BE2C (cell line): ENCODE data around the gene CDH1.
A peak's percentile ranks its signal among the peaks of the same experiment; 100 is the strongest.

Source experiments
- DNase-seq: peaks from one replicate; pipeline ENCODE4 v3.0.0-alpha.2; 2020
- H3K27me3 ChIP-seq: fragments of 250-450 bp; sonication (Bioruptor Pico); 2 replicates; pipeline ENCODE4 v1.5.1; 2020; ENCODE audit warnings: mild to moderate bottlenecking
- H3K36me3 ChIP-seq: fragments of 250-450 bp; sonication (Bioruptor Pico); 2 replicates; pipeline ENCODE4 v1.5.1; 2020; ENCODE audit warnings: mild to moderate bottlenecking
- H3K4me1 ChIP-seq: fragments of 250-450 bp; sonication (Bioruptor Pico); 2 replicates; pipeline ENCODE4 v1.5.1; 2020
- H3K4me3 ChIP-seq: 2 replicates; pipeline ENCODE4 v1.5.1; 2011; ENCODE audit warnings: low read depth, low read length
- H3K9me3 ChIP-seq: fragments of 250-450 bp; sonication (Bioruptor Pico); 2 replicates; pipeline ENCODE4 v1.5.1; 2020
- TF ChIP-seq, protein P1 (sequence below): IDR thresholded peaks from 2 replicates; pipeline ENCODE4 v1.5.1; 2012; ENCODE audit warnings: mild to moderate bottlenecking, low read depth, low read length

The CDH1 gene

DNA sequence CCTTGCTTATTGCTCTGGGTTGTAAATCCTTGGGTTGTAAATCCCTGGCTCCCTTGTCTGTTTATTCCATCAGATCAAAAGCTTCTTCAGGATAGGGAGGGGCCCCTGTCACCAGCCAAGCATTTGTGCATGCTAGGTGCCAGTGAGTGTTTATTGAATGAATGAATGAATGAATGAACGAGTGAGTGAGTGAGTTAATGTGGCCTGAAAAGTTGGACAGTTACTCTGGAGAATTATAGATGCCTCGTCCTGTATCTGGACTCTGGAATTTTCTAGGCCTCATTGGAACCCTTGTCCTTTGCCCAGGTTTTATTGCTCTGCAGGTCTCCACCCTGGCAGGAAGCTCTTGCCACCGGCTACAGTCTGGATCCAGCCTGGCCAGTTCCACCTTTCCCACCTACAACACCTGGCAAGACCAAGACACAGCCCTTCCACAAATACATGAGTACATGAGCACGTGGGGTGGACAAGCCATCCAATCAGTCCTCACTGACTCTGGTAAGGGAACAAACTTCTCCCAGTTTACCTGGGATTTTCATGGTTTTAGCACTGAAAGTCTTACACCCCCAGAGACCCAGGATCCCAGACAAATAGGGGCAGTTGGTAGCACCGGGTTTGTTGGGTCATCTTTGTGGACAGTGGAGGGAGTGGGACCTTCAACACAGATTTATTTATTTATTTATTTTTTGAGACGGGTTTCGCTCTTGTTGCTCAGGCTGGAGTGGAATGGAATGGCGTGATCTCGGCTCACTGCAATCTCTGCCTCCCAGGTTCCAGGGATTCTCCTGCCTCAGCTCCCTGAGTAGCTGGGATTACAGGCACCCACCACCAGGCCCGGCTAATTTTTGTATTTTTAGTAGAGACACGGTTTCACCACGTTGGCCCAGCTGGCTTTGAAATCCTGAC is 14.7 kb upstream of the CDH1 start:
- H3K4me1 ChIP-seq, result no peaks in the 10 kb centered on the region
- H3K36me3 ChIP-seq, result no peaks in the 10 kb centered on the region
- TF ChIP-seq, protein P1, sequence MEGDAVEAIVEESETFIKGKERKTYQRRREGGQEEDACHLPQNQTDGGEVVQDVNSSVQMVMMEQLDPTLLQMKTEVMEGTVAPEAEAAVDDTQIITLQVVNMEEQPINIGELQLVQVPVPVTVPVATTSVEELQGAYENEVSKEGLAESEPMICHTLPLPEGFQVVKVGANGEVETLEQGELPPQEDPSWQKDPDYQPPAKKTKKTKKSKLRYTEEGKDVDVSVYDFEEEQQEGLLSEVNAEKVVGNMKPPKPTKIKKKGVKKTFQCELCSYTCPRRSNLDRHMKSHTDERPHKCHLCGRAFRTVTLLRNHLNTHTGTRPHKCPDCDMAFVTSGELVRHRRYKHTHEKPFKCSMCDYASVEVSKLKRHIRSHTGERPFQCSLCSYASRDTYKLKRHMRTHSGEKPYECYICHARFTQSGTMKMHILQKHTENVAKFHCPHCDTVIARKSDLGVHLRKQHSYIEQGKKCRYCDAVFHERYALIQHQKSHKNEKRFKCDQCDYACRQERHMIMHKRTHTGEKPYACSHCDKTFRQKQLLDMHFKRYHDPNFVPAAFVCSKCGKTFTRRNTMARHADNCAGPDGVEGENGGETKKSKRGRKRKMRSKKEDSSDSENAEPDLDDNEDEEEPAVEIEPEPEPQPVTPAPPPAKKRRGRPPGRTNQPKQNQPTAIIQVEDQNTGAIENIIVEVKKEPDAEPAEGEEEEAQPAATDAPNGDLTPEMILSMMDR, result no peak
- no peak overlapping the region for H3K4me3 ChIP-seq
- H3K27me3 ChIP-seq, result no peaks in the 10 kb centered on the region
- no peaks in the 10 kb centered on the region for H3K9me3 ChIP-seq
- DNase-seq, result no peak

DNA sequence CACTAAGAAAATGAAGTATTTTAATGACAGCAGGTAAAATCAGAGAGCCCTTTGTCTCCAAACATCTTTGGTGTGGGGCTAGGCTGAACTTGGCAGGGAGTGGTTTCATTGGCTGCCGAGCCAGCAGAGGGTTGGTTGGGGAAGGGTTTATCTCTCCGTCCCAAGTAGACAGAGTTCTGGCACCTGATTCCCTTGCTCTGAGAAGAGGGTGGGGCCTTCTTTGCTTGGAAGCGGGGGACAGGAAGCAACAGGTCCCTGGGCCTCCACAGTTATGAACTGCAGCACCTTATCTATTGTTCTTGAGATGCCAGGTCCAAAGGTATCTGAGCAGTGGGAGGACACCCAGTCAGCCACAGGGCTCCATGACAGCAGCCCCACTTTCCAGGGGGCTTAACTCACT is 12.3 kb upstream of the CDH1 start:
- TF ChIP-seq, protein P1, result no peak
- Histone ChIP-seq H3K9me3 (no peaks in the 10 kb centered on the region), H3K36me3 (no peaks in the 10 kb centered on the region), H3K4me3 (no peak overlapping the region), H3K27me3 (no peaks in the 10 kb centered on the region), H3K4me1 (no peaks in the 10 kb centered on the region)
- no peak for DNase-seq

DNA sequence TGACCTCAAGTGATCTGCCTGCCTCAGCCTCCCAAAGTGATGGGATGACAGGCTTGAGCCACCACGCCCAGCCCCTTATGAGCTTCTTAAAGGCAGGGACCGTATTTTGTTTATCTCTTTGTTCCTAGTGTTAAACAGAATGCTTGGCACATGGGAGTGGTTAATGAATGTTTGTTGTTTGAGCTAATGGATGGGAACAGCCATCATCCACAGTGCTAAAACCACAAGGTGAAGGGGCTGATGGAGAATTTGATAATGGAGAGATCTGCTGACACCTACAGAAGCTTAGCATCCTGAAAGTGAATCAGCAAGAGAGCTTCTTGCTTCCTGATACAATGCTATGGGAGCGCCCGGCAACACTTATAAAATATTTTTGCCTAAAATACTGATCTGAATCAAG is 8.6 kb upstream of the CDH1 start:
- DNase-seq, result no peak
- Histone ChIP-seq H3K27me3 (no peaks in the 10 kb centered on the region), H3K4me3 (no peak overlapping the region), H3K36me3 (no peaks in the 10 kb centered on the region), H3K4me1 (no peaks in the 10 kb centered on the region), H3K9me3 (no peaks in the 10 kb centered on the region)
- TF ChIP-seq, protein P1, result no peak

DNA sequence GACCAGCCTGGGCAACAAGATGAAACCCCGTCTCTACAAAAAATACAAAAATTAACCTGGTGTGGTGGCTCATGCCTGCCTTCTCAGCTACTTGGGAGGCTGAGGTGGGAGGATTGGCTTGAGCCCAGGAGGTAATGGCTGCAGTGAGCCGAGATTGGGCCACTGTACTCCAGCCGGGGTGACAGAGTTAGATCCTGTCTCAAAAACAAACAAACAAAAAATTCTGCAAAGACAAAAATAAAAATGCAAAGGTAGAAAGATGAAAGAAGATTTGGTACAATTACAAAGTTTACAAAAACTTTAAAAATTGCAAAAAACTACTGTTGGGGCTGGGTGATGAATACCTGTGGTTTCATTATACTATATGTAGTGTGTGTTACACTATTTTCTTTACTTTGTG is 5.5 kb upstream of the CDH1 start:
- Histone ChIP-seq H3K9me3 (no peaks in the 10 kb centered on the region), H3K4me3 (no peak overlapping the region), H3K36me3 (no peaks in the 10 kb centered on the region), H3K27me3 (peaks cover 4% of the 10 kb centered on the region; the same call in 1 of the 2 replicates), H3K4me1 (no peaks in the 10 kb centered on the region)
- TF ChIP-seq, protein P1, result no peak
- DNase-seq, result no peak

DNA sequence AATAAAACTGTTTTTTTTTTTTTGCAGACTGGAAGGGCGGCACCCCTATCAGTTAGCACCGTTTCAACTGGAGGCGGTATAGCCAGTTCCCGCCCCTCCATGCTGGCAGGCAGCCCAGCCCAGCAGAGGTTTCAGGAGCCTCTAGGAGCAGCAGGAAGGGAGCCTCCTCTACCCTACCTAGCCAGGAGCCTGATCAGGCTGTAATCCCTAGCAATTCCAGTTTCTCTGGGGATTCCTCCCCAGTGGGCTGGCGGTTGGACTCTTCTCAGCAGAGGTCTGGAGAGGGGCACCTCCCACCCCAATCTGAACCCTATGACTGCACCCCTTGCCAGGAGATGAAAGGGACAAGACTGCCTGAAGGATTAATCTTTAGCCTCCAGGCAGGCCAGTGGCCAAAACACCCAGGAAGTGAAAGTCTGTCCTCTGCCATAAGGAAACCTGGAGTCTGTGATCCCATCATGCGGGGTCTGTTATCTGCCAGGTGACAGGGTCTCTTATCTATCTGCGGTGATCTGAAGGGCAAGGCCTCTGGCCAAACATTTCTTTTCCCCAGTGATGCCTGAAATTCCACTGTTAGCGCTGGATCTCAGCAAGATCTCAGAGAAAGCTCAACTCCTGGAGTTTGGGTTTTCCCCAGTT is 4.9 kb upstream of the CDH1 start:
- peaks cover 9% of the 10 kb centered on the region for H3K27me3 ChIP-seq
- no peaks in the 10 kb centered on the region for H3K36me3 ChIP-seq
- no peaks in the 10 kb centered on the region for H3K4me1 ChIP-seq
- TF ChIP-seq, protein P1, result no peak
- no peaks in the 10 kb centered on the region for H3K9me3 ChIP-seq
- no peak overlapping the region for H3K4me3 ChIP-seq
- peak; percentile 34 for DNase-seq

DNA sequence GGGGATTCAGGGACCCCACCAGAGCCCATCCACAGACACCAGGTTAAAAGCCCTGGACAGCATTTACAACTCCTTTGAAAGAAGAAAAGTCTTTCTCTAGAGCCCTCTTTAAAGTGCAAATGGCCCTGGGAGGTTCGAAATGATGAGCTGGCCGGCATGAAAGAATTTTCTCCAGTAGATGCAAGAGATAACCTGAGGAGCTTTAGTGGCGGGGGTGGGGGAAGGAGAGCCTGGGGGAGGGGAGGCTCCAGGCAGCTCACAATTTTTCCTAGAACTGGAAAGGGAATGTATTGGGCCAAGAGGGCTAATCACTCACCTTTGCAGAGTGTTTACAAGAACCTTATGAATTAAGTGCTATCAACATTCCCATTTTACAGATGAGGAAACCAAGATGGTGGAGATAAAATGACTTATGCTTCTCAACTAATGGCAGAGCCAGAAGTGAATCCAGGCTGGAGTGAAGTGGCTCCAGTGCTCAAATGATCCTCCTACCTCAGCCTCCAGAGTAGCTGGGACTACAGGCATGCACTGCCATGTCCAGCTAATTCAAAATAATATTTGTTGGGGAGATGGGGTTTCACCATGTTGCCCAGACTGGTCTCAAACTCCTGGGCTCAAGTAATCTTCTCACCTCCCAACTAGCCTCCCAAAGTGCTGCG is 4.2 kb upstream of the CDH1 start:
- no peaks in the 10 kb centered on the region for H3K9me3 ChIP-seq
- H3K36me3 ChIP-seq, result no peaks in the 10 kb centered on the region
- TF ChIP-seq, protein P1, result no peak
- no peak for DNase-seq
- H3K4me3 ChIP-seq, result no peak overlapping the region
- H3K27me3 ChIP-seq, result peaks cover 12% of the 10 kb centered on the region
- H3K4me1 ChIP-seq, result no peaks in the 10 kb centered on the region
